HG02642 (cell line): ENCODE results near the gene NIFK.
"Not testable (repeated sequence)": the region's sequence is repeated elsewhere in the genome, so short reads cannot be mapped to it uniquely, and the experiment has no call there.

Experiments
- ATAC-seq: cut with Tn5 transposase; IDR thresholded peaks from one replicate; pipeline ENCODE4 v1.9.1; 2021; ENCODE audit warnings: mild to moderate bottlenecking; ENCODE audit not compliant: unreplicated experiment, poor library complexity

Gene NIFK

GRCh38 chr2:121697108-121697631 is 39.5 kb downstream of the NIFK start:
- no peak for ATAC-seq

GRCh38 chr2:121696410-121696930 is 40.2 kb downstream of the NIFK start:
- no peak for ATAC-seq

DNA sequence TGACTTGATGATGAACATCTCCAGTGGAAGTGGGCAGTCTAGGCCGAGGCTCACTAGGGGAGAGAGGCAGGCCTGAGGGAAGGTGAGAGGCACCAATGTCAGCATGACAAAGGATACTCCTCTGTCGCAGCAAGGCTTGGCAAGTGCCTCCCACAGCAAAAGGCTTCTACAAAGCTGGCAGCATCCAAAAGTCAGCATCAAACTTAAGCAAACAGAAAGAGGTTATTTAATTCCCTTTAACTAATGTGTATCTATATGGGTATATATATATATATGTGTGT is 41.6 kb downstream of the NIFK start:
- no peak for ATAC-seq

- ATAC-seq, result no peak
Observed at GRCh38 chr2:121694398-121695170, 42.1 kb downstream of the NIFK start.

- not testable (repeated sequence) for ATAC-seq
Observed at GRCh38 chr2:121690572-121690971, 46.1 kb downstream of the NIFK start.

GRCh38 chr2:121690095-121690494 is 46.6 kb downstream of the NIFK start:
- ATAC-seq, result no peak

DNA sequence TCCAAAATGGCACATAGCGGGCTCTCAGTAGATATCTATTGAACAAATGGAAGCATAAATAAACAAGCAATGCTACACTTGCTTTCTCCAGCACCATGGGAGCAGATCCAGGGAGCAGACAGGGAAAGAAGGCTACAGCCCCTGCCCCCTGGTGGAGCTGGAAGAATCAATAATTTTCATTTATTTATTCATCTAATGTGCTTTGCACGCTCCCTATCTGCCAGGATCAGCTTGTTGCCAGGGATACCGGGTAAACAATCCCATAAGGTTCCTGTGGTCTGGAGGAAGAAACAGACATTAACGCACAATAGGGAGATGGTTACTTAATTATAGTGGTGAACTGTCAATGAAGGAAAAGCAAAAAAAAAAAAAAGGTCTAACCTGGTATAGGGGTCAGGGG is 47.3 kb downstream of the NIFK start:
- ATAC-seq, result no peak

DNA sequence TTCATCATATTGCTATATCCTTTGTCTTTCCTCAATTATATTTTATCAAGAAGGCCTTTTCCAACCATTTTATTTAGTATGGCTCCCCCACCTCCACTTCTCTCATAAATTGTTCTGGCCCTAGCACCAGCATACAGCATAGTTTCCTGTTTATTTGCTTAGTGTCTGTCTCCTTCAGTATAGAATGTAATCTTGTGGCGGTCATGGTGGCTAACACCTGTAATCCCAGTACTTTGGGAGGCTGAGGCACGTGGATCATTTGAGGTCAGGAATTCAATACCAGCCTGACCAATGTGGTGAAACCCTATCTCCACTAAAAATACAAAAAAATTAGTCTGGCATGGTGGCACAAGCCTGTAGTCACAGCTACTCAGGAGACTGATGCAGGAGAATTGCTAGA is 47.9 kb downstream of the NIFK start:
- ATAC-seq, result no peak

GRCh38 chr2:121686902-121687301 is 49.8 kb downstream of the NIFK start:
- ATAC-seq, result no peak

- ATAC-seq, result no peak
Observed at GRCh38 chr2:121686218-121686617, 50.5 kb downstream of the NIFK start.

DNA sequence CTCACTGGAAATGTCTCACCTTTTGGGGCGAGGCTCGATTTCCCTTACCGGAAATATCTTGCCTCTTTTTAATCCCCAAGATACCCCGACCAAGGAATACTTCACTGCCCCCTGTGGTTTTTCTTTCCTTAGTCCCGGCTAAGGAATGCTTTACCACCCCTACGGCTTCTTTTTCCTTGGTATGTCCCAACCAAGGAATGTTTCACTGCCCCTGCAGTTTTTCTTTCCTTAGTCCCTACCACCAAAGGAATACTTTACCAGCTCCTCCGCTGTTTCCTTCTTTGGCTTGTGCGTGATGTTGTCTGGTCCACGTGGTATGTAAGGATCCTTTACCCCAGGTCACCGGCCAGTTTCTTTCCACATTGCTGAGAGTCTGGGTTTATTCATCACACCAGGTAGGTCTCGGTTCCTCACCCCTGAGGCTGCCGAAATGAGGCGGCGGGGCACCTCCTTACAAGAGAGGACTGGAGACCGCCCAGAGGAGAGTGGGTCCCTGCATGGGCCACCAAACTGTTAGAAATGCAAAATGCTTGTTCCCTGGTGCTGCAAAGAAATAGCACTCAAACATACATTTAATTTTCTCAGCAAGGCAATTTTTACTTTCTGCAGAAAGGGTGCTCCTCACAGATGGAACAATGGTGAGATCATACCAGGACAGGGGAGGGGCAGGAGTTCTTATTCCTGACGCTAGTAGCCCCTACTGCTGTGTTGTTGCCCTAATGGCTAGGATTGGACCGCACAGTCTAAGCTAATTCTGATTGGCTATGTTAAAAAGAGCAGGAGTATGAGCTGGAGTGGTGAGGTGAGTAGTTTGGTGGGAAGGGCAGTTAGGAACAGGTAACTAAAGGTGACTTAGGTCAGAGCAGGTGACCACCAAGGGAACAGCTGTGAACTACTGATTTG is 54.0 kb downstream of the NIFK start:
- ATAC-seq, result no peak

GRCh38 chr2:121677855-121678254 is 58.8 kb downstream of the NIFK start:
- ATAC-seq, result no peak
